Esophagus muscularis mucosa (tissue), 4 donors: ENCODE data around the gene SLC25A22. TPM values are rescaled to one million over a fixed set of nuclear protein-coding genes. Genes with fewer than 3 reads are reported as not detected.
A peak's percentile ranks its signal among the peaks of the same experiment; 100 is the strongest.

ENCODE experiments used
- DNase-seq: peaks from one replicate; pipeline ENCODE4 v3.0.0-alpha.2; 2017; ENCODE audit errors: extremely low spot score
- H3K27ac ChIP-seq, 4 donors: fragments of 200-600 bp; sonication (generic); replicated peaks in 1 of 4; 1 replicate in 3 of 4; 2 replicates in 1 of 4; pipeline ENCODE4 v1.5.1; 2016 to 2019; ENCODE audit warnings: mild to moderate bottlenecking in 1 of 4
- H3K27me3 ChIP-seq, 4 donors: fragments of 200-600 bp; sonication (generic); one replicate each; pipeline versions ENCODE4 v1.5.1 to v1.6.0; 2016 to 2019
- H3K36me3 ChIP-seq, 4 donors: fragments of 200-600 bp; sonication (generic); one replicate each; pipeline ENCODE4 v1.5.1; 2016 to 2019
- H3K4me1 ChIP-seq, 4 donors: fragments of 200-600 bp; sonication (generic); one replicate each; pipeline ENCODE4 v1.5.1; 2016 to 2019
- H3K4me3 ChIP-seq, 4 donors: fragments of 200-600 bp; sonication (generic); 1 replicate in 2 of 4; 2 replicates in 2 of 4; pipeline ENCODE4 v1.5.1; 2016 to 2019; ENCODE audit warnings: mild to moderate bottlenecking in 4 of 4, moderate library complexity in 1 of 4
- H3K9me3 ChIP-seq, 4 donors: fragments of 200-600 bp; sonication (generic); 1 replicate in 3 of 4; 2 replicates in 1 of 4; pipeline ENCODE4 v1.5.1; 2016 to 2019
- CTCF ChIP-seq, 3 experiments: fragments of 200-600 bp in 2 of 3; fragments of 450-650 bp in 1 of 3; sonication (generic) in 2 of 3; IDR thresholded peaks; one replicate each; pipeline ENCODE4 v1.5.1; 2017 to 2019; ENCODE audit warnings: antibody characterized with exemption in 3 of 3, mild to moderate bottlenecking in 2 of 3, moderate library complexity in 1 of 3
- EP300 ChIP-seq: sonication (generic); formaldehyde crosslinking; IDR thresholded peaks from one replicate; pipeline ENCODE4 v1.6.1; 2017; ENCODE audit warnings: antibody characterized with exemption
- POLR2A ChIP-seq: fragments of 450-650 bp; IDR thresholded peaks from one replicate; pipeline ENCODE4 v1.6.1; 2017; ENCODE audit warnings: antibody characterized with exemption, moderate library complexity, mild to moderate bottlenecking, low read depth
- POLR2AphosphoS5 ChIP-seq, 2 donors: sonication (generic); formaldehyde crosslinking; IDR thresholded peaks; one replicate each; pipeline ENCODE4 v1.6.1; 2017; ENCODE audit warnings: antibody characterized with exemption in 2 of 2
- whole genome bisulfite sequencing: methylation state at CpG from one replicate; pipeline ENCODE4 v1.1.5; 2018; 5-methylcytosine and 5-hydroxymethylcytosine counted together
- intact Hi-C: fragments of 100-400 bp; cut with DNase I; formaldehyde crosslinking; loops from one replicate; pipeline ENCODE4 v1.15.1; 2023
- total RNA-seq, 4 donors: library from RNA; depleted of rRNA; stranded (reverse); fragments of >200 nt; gene quantifications; one replicate each; pipeline versions ENCODE4 v1.1.0 to v1.2.1, GENCODE V29; 2016

SLC25A22 gene
- total RNA-seq, 4 donors from 2014 or later: 5.0 to 11.0 (median 9.5) TPM

GRCh38 chr11:760236-760635 is 37.8 kb downstream of the SLC25A22 start:
- TF ChIP-seq POLR2AphosphoS5 (IDR thresholded peaks at IDR 0.05): no peak
- no peak for TF ChIP-seq CTCF (IDR thresholded peaks at IDR 0.05)
- TF ChIP-seq POLR2A: no peak
- no peak for TF ChIP-seq EP300
- intact Hi-C loops: no loop called here
- H3K27ac ChIP-seq: no peak overlapping the region
- H3K36me3 ChIP-seq: peaks cover 49 to 98% (median 94%) of the 10 kb centered on the region in 4 donors
- H3K4me1 ChIP-seq: peaks cover 0 to 4% (median 0%) of the 10 kb centered on the region in 4 donors
- H3K27me3 ChIP-seq: no peaks in the 10 kb centered on the region
- H3K9me3 ChIP-seq: no peaks in the 10 kb centered on the region
- no peak overlapping the region for H3K4me3 ChIP-seq
- no peak for DNase-seq

GRCh38 chr11:749731-750130 is 48.4 kb downstream of the SLC25A22 start:
- Histone ChIP-seq H3K27ac (peak overlapping the region in 1 of 4 donors; percentile 95), H3K9me3 (no peaks in the 10 kb centered on the region), H3K4me3 (no peak overlapping the region), H3K27me3 (no peaks in the 10 kb centered on the region), H3K4me1 (peaks cover 22 to 42% (median 36%) of the 10 kb centered on the region in 4 donors), H3K36me3 (peaks cover 0 to 12% (median 7%) of the 10 kb centered on the region in 4 donors)
- WGBS: 75% methylated on average over 2 of the region's 2 CpGs
- intact Hi-C loops: no loop called here
- no peak for DNase-seq
- TF ChIP-seq POLR2AphosphoS5 (IDR thresholded peaks at IDR 0.05): no peak
- TF ChIP-seq POLR2A: no peak
- TF ChIP-seq CTCF (IDR thresholded peaks at IDR 0.05): no peak
- TF ChIP-seq EP300: no peak

GRCh38 chr11:748007-748359 is 50.1 kb downstream of the SLC25A22 start:
- 5% methylated on average over 13 of the region's 18 CpGs for WGBS
- Histone ChIP-seq H3K9me3 (no peaks in the 10 kb centered on the region), H3K4me3 (peak overlapping the region; percentile 84 to 100 (median 94)), H3K27ac (peak overlapping the region; percentile 83 to 95 (median 92)), H3K36me3 (peaks cover 0 to 8% (median 7%) of the 10 kb centered on the region in 4 donors), H3K4me1 (peaks cover 22 to 42% (median 36%) of the 10 kb centered on the region in 4 donors), H3K27me3 (no peaks in the 10 kb centered on the region)
- intact Hi-C loops: no loop called here
- no peak for DNase-seq
- TF ChIP-seq POLR2A (no peak), EP300 (no peak), POLR2AphosphoS5 (IDR thresholded peaks at IDR 0.05) (no peak)

- Histone ChIP-seq H3K36me3 (peaks cover 0 to 3% (median 2%) of the 10 kb centered on the region in 4 donors), H3K27ac (peak within 1 kb of the TSS; percentile 83 to 95 (median 92)), H3K27me3 (no peaks in the 10 kb centered on the region), H3K4me3 (peak within 1 kb of the TSS; percentile 84 to 100 (median 94)), H3K9me3 (no peaks in the 10 kb centered on the region), H3K4me1 (peaks cover 22 to 42% (median 36%) of the 10 kb centered on the region in 4 donors)
- TF ChIP-seq POLR2AphosphoS5 (IDR thresholded peaks at IDR 0.05) (peak; percentile 77 to 86), POLR2A (peak; percentile 38), CTCF (IDR thresholded peaks at IDR 0.05) (peak in 2 of 3 experiments; percentile 27 to 45), EP300 (no peak)
- DNase-seq: peak; percentile 95
- intact Hi-C loops: no loop called here
- WGBS: under 1% methylated on average over 18 of the region's 112 CpGs
Measured at GRCh38 chr11:747158-748006, 50.7 kb downstream of the SLC25A22 start, which contains the start of gene TALDO1. Gene TALDO1, plus strand, starts transcription at chr11:747464. Its CDS starts 18 bp downstream, at chr11:747482.
